ENCODE data around the gene CLSTN3.

DNA sequence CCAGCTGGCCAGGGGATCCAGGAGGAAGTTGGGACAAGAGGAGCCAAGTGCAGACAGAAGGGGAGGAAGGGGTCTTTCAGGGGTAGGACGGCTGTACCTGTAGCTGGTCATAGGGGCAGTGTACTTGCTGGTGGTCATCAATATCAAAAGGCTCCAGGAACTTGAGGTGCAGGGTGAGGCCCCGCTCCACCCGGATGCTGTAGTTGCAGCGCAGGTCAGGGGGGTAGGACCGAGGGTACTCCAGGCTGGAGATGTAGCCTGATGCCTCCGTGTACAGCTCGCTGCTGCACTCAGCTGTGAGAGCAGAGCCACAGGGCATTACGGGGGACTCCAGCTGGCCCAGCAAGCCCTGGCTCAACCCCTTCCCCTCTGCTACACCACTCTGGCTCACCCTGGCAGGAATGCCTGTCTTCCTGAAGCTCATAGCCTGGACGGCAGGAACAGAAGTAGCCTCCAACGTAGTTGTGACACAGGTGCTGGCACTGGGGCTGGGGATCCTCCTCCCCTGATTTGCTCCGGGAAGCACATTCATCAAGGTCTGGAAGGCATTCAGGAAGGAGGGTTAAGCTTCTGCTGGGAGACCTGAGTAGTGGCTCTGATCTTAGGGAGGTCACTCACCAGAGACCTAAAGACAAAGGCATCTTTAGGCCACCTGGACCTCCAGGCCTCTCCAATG, 40.8 kb upstream of the CLSTN3 start:
- TF ChIP-seq, protein P1, sequence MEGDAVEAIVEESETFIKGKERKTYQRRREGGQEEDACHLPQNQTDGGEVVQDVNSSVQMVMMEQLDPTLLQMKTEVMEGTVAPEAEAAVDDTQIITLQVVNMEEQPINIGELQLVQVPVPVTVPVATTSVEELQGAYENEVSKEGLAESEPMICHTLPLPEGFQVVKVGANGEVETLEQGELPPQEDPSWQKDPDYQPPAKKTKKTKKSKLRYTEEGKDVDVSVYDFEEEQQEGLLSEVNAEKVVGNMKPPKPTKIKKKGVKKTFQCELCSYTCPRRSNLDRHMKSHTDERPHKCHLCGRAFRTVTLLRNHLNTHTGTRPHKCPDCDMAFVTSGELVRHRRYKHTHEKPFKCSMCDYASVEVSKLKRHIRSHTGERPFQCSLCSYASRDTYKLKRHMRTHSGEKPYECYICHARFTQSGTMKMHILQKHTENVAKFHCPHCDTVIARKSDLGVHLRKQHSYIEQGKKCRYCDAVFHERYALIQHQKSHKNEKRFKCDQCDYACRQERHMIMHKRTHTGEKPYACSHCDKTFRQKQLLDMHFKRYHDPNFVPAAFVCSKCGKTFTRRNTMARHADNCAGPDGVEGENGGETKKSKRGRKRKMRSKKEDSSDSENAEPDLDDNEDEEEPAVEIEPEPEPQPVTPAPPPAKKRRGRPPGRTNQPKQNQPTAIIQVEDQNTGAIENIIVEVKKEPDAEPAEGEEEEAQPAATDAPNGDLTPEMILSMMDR (IDR thresholded peaks at IDR 0.05; ENCODE audit: extremely low read depth in 1 of 2, insufficient read depth in 1 of 2, low read depth in 1 of 2, low read length in 2 of 2): no peak
- TF ChIP-seq POLR2A (IDR thresholded peaks at IDR 0.05; ENCODE audit: low read depth, low read length): no peak
- no peak for TF ChIP-seq MAX (IDR thresholded peaks at IDR 0.05; ENCODE audit: insufficient read depth, insufficient read length)
- TF ChIP-seq POLR2AphosphoS5 (IDR thresholded peaks at IDR 0.05; ENCODE audit: insufficient read depth, low read depth, low read length): no peak

Data from endothelial cell of umbilical vein (primary cell).